GM12878 (cell line): Measurements from ENCODE around the gene LYPD8. TPM values are rescaled to one million over a fixed set of nuclear protein-coding genes. Genes with fewer than 3 reads are reported as not detected.

Experiments
- CBX5 ChIP-seq: sonication (generic); IDR thresholded peaks from 2 replicates; pipeline ENCODE4 v1.6.1; 2016; ENCODE audit warnings: low read depth, moderate library complexity, mild to moderate bottlenecking, inconsistent platforms
- IKZF2 ChIP-seq, 2 experiments: fragments of 450-650 bp; IDR thresholded peaks; 2 replicates each; pipeline ENCODE4 v1.6.1; 2017; ENCODE audit warnings: mild to moderate bottlenecking in 2 of 2, moderate library complexity in 2 of 2
- JUNB ChIP-seq: IDR thresholded peaks from 2 replicates; pipeline ENCODE4 v1.6.1; 2016; ENCODE audit warnings: antibody characterized with exemption, mild to moderate bottlenecking
- KAT2A ChIP-seq: conservative IDR thresholded peaks from 2 replicates; pipeline ENCODE4 v1.6.1; 2011; ENCODE audit warnings: low read depth, low read length; ENCODE audit not compliant: control insufficient read depth
- PML ChIP-seq: IDR thresholded peaks from 2 replicates; pipeline ENCODE4 v1.6.1; 2012; ENCODE audit warnings: low read length, inconsistent platforms
- SIN3A ChIP-seq: IDR thresholded peaks from 2 replicates; pipeline ENCODE4 v1.6.1; 2012; ENCODE audit warnings: low read depth, low read length, improper control_type of control experiment
- SP1 ChIP-seq: IDR thresholded peaks from one replicate; pipeline ENCODE4 v1.6.1; 2011; ENCODE audit warnings: low read depth, low read length
- TCF3 ChIP-seq: IDR thresholded peaks from 2 replicates; pipeline ENCODE4 v1.6.1; 2012; ENCODE audit warnings: low read depth, mild to moderate bottlenecking, low read length, borderline replicate concordance; ENCODE audit not compliant: insufficient read depth
- TCF7 ChIP-seq: IDR thresholded peaks from 2 replicates; pipeline ENCODE4 v1.6.1; 2014; ENCODE audit warnings: antibody characterized with exemption, borderline replicate concordance
- ZBED1 ChIP-seq: IDR thresholded peaks from 2 replicates; pipeline ENCODE4 v1.6.1; 2016; ENCODE audit warnings: borderline replicate concordance
- polyA plus RNA-seq, 11 experiments: library from polyadenylated mRNA; depleted of rRNA in 4 of 11; unstranded in 6 of 11; stranded (reverse) in 5 of 11; fragments of >200 nt; fragmentation: Nextera tagmentation in 4 of 11; fragmentation: Illumina TruSeq in 1 of 11; extraction: Ambion mirVana in 4 of 11; extraction: Trizol in 1 of 11; gene quantifications; 1 replicate in 1 of 11; 2 replicates in 10 of 11; pipeline versions ENCODE4 v1.2.1 to v1.2.3, GENCODE V29; 2011 to 2016; ENCODE audit warnings: inconsistent platforms in 2 of 11, missing spikeins in 2 of 11, low read depth in 1 of 11
- total RNA-seq, 4 experiments: library from RNA; depleted of rRNA in 3 of 4; stranded (reverse); fragments of >200 nt in 3 of 4; fragmentation: Illumina TruSeq in 1 of 4; extraction: Trizol in 1 of 4; gene quantifications; 2 replicates each; pipeline versions ENCODE4 v1.2.1 to v1.2.3, GENCODE V29; 2013 to 2021
- TF ChIP-seq, protein P1 (sequence below): IDR thresholded peaks from 2 replicates; pipeline ENCODE4 v1.6.1; 2012; ENCODE audit warnings: mild to moderate bottlenecking, low read depth, low read length
- TF ChIP-seq, protein P2 (sequence below): fragments of 450-650 bp; IDR thresholded peaks from 2 replicates; pipeline ENCODE4 v1.6.1; 2017; ENCODE audit warnings: mild to moderate bottlenecking, low read depth, inconsistent platforms; ENCODE audit not compliant: poor library complexity, severe bottlenecking
- TF ChIP-seq, protein P3 (sequence below): IDR thresholded peaks from 2 replicates; pipeline ENCODE4 v1.6.1; 2011; ENCODE audit warnings: low read depth, low read length, improper control_type of control experiment, borderline replicate concordance
- TF ChIP-seq, protein P4 (sequence below): IDR thresholded peaks from 2 replicates; pipeline ENCODE4 v1.6.1; 2011; ENCODE audit warnings: borderline replicate concordance, low read depth, mild to moderate bottlenecking, moderate library complexity, low read length; ENCODE audit not compliant: insufficient read depth, poor library complexity, severe bottlenecking
- TF ChIP-seq, protein P5 (sequence below): IDR thresholded peaks from 2 replicates; pipeline ENCODE4 v1.6.1; 2012; ENCODE audit warnings: low read length, inconsistent platforms
- TF ChIP-seq, protein P6 (sequence below): fragments of 150-350 bp; IDR thresholded peaks from 2 replicates; pipeline ENCODE4 v1.6.1; 2014; ENCODE audit warnings: mild to moderate bottlenecking, low read depth, low read length
- TF ChIP-seq, protein P7 (sequence below): fragments of 450-650 bp; IDR thresholded peaks from 2 replicates; pipeline ENCODE4 v1.6.1; 2016; ENCODE audit warnings: mild to moderate bottlenecking

Gene LYPD8
- total and polyA plus RNA-seq, 10 of the 15 experiments (the other 5 are each of a cell fraction or from before 2014, with no cell fraction given): 0.13 to 0.40 (median 0.18) TPM; not detected in 7

DNA sequence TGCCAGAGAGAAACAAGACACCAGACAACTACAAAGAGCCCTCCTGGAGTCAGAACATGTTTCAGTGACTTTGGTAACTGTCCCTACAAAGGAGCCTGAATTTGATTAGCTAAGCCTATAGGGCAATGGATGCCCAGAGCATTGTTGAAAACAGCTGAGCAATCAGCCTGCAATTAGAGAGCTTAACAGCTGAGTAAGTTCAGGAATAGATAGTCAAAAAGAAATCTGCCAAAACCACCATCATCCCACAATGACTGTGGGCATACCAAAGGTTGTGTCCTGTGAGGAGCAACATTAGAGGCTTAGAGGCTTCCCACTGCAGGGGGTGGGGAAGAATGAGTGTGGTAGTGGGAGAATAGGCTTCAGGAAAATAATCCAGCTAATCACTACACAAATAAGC lies 38.0 kb upstream of the LYPD8 start (continued):
- TF ChIP-seq, protein P1, sequence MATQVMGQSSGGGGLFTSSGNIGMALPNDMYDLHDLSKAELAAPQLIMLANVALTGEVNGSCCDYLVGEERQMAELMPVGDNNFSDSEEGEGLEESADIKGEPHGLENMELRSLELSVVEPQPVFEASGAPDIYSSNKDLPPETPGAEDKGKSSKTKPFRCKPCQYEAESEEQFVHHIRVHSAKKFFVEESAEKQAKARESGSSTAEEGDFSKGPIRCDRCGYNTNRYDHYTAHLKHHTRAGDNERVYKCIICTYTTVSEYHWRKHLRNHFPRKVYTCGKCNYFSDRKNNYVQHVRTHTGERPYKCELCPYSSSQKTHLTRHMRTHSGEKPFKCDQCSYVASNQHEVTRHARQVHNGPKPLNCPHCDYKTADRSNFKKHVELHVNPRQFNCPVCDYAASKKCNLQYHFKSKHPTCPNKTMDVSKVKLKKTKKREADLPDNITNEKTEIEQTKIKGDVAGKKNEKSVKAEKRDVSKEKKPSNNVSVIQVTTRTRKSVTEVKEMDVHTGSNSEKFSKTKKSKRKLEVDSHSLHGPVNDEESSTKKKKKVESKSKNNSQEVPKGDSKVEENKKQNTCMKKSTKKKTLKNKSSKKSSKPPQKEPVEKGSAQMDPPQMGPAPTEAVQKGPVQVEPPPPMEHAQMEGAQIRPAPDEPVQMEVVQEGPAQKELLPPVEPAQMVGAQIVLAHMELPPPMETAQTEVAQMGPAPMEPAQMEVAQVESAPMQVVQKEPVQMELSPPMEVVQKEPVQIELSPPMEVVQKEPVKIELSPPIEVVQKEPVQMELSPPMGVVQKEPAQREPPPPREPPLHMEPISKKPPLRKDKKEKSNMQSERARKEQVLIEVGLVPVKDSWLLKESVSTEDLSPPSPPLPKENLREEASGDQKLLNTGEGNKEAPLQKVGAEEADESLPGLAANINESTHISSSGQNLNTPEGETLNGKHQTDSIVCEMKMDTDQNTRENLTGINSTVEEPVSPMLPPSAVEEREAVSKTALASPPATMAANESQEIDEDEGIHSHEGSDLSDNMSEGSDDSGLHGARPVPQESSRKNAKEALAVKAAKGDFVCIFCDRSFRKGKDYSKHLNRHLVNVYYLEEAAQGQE: no peak
- TF ChIP-seq TCF3: peak; percentile 89
- TF ChIP-seq, protein P2, sequence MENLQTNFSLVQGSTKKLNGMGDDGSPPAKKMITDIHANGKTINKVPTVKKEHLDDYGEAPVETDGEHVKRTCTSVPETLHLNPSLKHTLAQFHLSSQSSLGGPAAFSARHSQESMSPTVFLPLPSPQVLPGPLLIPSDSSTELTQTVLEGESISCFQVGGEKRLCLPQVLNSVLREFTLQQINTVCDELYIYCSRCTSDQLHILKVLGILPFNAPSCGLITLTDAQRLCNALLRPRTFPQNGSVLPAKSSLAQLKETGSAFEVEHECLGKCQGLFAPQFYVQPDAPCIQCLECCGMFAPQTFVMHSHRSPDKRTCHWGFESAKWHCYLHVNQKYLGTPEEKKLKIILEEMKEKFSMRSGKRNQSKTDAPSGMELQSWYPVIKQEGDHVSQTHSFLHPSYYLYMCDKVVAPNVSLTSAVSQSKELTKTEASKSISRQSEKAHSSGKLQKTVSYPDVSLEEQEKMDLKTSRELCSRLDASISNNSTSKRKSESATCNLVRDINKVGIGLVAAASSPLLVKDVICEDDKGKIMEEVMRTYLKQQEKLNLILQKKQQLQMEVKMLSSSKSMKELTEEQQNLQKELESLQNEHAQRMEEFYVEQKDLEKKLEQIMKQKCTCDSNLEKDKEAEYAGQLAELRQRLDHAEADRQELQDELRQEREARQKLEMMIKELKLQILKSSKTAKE: peak; percentile 69
- peak; percentile 94 for TF ChIP-seq CBX5
- TF ChIP-seq PML: peak; percentile 54; the same call in 1 of the 2 replicates
- TF ChIP-seq, protein P3, sequence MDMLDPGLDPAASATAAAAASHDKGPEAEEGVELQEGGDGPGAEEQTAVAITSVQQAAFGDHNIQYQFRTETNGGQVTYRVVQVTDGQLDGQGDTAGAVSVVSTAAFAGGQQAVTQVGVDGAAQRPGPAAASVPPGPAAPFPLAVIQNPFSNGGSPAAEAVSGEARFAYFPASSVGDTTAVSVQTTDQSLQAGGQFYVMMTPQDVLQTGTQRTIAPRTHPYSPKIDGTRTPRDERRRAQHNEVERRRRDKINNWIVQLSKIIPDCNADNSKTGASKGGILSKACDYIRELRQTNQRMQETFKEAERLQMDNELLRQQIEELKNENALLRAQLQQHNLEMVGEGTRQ: no peak
- TF ChIP-seq JUNB: peak; percentile 99
- TF ChIP-seq, protein P4, sequence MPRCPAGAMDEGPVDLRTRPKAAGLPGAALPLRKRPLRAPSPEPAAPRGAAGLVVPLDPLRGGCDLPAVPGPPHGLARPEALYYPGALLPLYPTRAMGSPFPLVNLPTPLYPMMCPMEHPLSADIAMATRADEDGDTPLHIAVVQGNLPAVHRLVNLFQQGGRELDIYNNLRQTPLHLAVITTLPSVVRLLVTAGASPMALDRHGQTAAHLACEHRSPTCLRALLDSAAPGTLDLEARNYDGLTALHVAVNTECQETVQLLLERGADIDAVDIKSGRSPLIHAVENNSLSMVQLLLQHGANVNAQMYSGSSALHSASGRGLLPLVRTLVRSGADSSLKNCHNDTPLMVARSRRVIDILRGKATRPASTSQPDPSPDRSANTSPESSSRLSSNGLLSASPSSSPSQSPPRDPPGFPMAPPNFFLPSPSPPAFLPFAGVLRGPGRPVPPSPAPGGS: peak; percentile 68
- TF ChIP-seq, protein P5, sequence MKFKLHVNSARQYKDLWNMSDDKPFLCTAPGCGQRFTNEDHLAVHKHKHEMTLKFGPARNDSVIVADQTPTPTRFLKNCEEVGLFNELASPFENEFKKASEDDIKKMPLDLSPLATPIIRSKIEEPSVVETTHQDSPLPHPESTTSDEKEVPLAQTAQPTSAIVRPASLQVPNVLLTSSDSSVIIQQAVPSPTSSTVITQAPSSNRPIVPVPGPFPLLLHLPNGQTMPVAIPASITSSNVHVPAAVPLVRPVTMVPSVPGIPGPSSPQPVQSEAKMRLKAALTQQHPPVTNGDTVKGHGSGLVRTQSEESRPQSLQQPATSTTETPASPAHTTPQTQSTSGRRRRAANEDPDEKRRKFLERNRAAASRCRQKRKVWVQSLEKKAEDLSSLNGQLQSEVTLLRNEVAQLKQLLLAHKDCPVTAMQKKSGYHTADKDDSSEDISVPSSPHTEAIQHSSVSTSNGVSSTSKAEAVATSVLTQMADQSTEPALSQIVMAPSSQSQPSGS: peak; percentile 93
- TF ChIP-seq ZBED1: peak; percentile 40; the same call in 1 of the 2 replicates
- TF ChIP-seq SP1: peak; percentile 50
- peak; percentile 43; the same call in 1 of the 2 replicates for TF ChIP-seq TCF7
- TF ChIP-seq, protein P6, sequence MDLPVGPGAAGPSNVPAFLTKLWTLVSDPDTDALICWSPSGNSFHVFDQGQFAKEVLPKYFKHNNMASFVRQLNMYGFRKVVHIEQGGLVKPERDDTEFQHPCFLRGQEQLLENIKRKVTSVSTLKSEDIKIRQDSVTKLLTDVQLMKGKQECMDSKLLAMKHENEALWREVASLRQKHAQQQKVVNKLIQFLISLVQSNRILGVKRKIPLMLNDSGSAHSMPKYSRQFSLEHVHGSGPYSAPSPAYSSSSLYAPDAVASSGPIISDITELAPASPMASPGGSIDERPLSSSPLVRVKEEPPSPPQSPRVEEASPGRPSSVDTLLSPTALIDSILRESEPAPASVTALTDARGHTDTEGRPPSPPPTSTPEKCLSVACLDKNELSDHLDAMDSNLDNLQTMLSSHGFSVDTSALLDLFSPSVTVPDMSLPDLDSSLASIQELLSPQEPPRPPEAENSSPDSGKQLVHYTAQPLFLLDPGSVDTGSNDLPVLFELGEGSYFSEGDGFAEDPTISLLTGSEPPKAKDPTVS: no peak
- TF ChIP-seq IKZF2 (IDR thresholded peaks at IDR 0.05): peak; percentile 80 to 90
- no peak for TF ChIP-seq SIN3A
- no peak for TF ChIP-seq KAT2A
- TF ChIP-seq, protein P7, sequence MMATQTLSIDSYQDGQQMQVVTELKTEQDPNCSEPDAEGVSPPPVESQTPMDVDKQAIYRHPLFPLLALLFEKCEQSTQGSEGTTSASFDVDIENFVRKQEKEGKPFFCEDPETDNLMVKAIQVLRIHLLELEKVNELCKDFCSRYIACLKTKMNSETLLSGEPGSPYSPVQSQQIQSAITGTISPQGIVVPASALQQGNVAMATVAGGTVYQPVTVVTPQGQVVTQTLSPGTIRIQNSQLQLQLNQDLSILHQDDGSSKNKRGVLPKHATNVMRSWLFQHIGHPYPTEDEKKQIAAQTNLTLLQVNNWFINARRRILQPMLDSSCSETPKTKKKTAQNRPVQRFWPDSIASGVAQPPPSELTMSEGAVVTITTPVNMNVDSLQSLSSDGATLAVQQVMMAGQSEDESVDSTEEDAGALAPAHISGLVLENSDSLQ: no peak
